Measurements from ENCODE around the gene PEX6. TPM values are rescaled to one million over a fixed set of nuclear protein-coding genes. Genes with fewer than 3 reads are reported as not detected.
"Not testable (repeated sequence)": the region's sequence is repeated elsewhere in the genome, so short reads cannot be mapped to it uniquely, and the experiment has no call there.

PEX6 gene
- total RNA-seq, 1 donor from 2014 or later = 24.0 TPM

DNA sequence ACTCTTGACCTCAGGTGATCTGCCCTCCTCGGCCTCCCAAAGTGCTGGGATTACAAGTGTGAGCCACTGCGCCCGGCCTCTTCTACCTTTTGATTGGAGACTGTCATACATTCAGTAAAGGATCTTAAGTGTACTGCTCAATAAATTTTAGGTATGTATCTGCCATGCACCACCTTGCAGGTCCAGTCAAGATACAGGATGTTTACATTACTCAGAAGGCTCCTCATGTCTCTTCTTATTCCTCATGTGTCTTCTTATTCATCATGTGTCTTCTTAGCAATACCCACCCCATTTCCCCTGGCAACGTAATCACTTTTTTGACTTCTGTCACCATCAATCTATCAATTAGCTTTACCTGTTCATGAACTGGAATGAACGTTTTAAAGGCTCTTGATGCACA, 26.9 kb upstream of the PEX6 start:
- intact Hi-C loops (cut with micrococcal nuclease) = no loop called here

- intact Hi-C loops (cut with micrococcal nuclease) = no loop called here
Observed at GRCh38 chr6:43001843-43002242, 22.9 kb upstream of the PEX6 start.

DNA sequence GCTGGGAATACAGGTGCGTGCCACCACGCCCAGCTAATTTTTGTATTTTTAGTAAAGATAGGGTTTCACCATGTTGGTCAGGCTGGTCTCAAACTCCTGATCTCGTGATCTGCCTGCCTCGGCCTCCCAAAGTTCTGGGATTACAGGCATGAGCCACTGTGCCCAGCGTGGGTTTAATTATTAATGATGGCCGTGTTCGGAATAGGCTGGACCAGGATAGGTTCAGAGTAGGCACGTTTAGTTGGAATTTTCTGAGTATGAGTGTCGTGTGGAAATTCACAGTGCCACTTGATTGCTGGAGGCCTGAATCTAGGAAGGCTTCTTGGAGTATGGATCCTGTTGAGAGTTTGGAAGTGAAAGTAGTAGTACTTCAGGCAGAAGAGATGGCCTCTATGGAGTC, 19.2 kb upstream of the PEX6 start:
- intact Hi-C loops (cut with micrococcal nuclease) = not testable (repeated sequence)

GRCh38 chr6:42996513-42996912, 17.5 kb upstream of the PEX6 start:
- intact Hi-C loops (cut with micrococcal nuclease) = no loop called here

GRCh38 chr6:42993445-42993844, 14.5 kb upstream of the PEX6 start:
- intact Hi-C loops (cut with micrococcal nuclease) = no loop called here

DNA sequence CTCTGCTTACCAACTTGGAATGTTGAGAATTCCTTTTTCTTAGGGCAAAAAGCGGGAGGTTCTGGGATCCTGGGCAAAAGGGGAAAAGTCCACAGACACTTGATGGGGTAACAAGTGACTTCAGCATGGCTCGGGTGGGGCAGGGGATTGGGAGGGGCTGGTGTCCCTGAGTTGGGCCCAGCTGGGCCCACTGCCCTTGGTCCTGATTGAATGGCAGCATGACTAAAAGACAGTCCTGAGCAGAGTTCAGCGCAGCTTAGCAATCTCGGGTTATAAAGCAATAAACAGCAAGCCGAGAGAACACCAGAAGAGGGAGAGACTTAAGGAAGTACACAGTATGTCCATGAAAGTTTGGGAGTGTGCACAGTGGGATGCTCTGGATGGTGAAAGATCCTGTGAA, 10.9 kb upstream of the PEX6 start:
- intact Hi-C loops (cut with micrococcal nuclease) = no loop called here

DNA sequence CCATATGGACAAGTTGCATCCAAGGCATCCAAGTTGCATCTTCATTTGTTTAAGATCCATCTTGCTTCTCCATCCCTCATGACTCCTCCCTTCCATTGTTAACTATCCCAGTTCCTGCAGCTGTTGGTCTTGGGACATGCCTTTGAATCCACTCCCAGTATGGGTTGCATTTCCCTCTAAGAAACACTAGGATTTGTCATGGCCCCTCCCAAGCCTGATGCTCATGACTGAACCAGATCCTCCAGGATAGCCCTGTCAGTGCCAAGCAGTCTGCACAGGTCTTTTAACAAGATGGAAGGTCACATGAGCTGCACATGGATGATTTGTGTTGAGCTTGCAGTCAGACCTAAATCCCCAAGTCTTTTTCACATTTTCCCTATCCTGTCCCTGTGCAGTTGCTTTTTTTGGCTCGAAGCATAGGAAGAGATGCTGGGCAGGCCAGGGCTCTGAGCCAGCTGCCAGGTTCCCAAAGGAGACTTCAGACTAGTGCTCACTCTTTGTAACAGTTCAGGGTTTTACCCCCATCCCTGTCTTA, 9.6 kb upstream of the PEX6 start:
- intact Hi-C loops (cut with micrococcal nuclease) = no loop called here

GRCh38 chr6:42987533-42988451, 8.8 kb upstream of the PEX6 start:
- intact Hi-C loops (cut with micrococcal nuclease) = no loop called here

- intact Hi-C loops (cut with micrococcal nuclease) = loop anchor here (1.0 to 5.0 kb wide), 12 partner anchors 29 to 532 kb away; partner anchors contain the start of genes ABCC10, CNPY3, CUL7 and KLC4
Observed at GRCh38 chr6:42984924-42985475, 6.0 kb upstream of the PEX6 start.

- intact Hi-C loops (cut with micrococcal nuclease) = loop anchor here (1.0 to 5.0 kb wide), 12 partner anchors 30 to 533 kb away; partner anchors contain the start of genes ABCC10, CNPY3, CUL7 and KLC4
Observed at GRCh38 chr6:42984001-42984923, 5.3 kb upstream of the PEX6 start, which contains the start of gene PPP2R5D. Gene PPP2R5D (plus strand): TSS chr6:42984570. CDS start chr6:42984678, 108 bp downstream.

DNA sequence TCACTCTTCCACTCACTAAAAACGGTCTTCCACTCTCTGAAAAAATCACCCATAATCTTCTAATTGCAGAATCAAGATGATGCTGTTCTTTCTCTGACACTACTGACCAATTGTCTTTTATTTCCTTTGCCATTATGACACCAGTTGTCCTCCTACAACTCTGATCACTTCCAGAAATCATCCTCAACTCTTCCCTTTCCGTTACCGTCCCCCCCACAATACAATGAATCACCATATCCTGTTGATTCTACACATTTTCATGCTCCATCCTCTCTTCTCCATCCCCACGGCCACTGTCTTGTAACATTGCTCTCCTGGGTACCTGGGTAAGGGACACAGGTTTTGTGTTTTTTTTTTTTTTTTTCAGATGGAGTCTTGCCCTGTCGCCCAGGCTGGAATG, 2.9 kb upstream of the PEX6 start:
- intact Hi-C loops (cut with micrococcal nuclease) = loop anchor here (5.0 kb wide), 1 partner anchor 420 kb away; the partner anchor contains the start of gene UBR2

DNA sequence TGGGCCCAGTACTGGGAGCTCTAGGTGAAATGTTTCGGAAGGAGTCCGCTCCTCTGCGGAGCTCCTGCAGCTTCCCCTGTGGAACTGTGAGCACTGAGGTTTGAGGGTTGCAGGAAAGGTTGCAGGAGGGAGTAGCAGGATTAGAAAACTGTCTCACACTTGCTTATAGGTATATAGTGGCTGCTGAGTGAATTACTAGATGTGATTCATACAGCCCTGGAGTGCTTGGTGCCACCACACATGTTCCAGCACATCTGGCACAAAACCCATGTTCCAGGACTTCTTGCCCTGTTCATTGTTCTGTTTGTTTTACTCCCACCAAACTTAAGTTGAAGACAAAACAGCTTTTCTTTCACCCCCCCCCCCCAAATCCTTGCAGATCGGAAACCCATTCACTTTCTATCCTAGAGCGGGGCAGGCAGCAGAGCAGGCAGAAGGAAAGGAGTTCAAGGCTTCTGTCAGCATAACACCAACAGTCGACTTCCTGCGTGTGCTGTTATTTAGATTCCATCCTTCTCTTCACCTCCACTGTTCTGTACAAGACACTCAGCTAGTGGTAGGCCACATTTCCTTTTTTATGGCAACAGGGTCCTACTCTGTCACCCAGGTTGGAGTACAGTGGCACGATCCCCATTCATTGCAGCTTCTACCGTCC, 669 bp upstream of the PEX6 start:
- intact Hi-C loops (cut with micrococcal nuclease) = loop anchor here (1.0 to 5.0 kb wide), 11 partner anchors 35 to 592 kb away; partner anchors contain the start of genes BICRAL, CNPY3, CUL7 and DNPH1

DNA sequence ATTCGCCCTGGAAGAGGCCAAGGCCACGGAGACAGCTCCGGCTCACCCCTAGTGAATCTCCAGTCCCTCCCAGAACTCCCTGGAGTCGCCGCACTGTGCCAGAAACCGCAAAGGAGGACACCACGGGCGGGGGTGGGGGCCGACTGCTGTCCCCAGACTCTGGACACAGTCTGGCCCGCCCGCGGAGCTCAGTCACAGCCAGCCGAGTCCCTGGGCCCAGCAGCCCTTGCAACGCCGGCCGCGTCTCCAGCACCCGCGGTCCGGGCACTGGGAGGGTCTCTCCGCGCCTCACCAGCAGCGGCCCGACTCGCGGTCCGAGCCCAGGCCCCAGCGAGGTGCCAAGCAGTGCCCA, 518 bp downstream of the PEX6 start:
- intact Hi-C loops (cut with micrococcal nuclease) = loop anchor here (2.0 to 5.0 kb wide), 3 partner anchors 196 to 389 kb away; partner anchors contain the start of genes BICRAL, DNPH1 and ZNF318

GRCh38 chr6:42974919-42975505, 4.0 kb downstream of the PEX6 start:
- intact Hi-C loops (cut with micrococcal nuclease) = loop anchor here (5.0 kb wide), 2 partner anchors 193 to 392 kb away; partner anchors contain the start of genes BICRAL and ZNF318

GRCh38 chr6:42973926-42974325, 5.1 kb downstream of the PEX6 start:
- intact Hi-C loops (cut with micrococcal nuclease) = no loop called here

GRCh38 chr6:42971746-42972327, 7.1 kb downstream of the PEX6 start:
- intact Hi-C loops (cut with micrococcal nuclease) = no loop called here

- intact Hi-C loops (cut with micrococcal nuclease) = no loop called here
Observed at GRCh38 chr6:42970871-42971612, 7.9 kb downstream of the PEX6 start.

- intact Hi-C loops (cut with micrococcal nuclease) = no loop called here
Observed at GRCh38 chr6:42969934-42970333, 9.0 kb downstream of the PEX6 start.

DNA sequence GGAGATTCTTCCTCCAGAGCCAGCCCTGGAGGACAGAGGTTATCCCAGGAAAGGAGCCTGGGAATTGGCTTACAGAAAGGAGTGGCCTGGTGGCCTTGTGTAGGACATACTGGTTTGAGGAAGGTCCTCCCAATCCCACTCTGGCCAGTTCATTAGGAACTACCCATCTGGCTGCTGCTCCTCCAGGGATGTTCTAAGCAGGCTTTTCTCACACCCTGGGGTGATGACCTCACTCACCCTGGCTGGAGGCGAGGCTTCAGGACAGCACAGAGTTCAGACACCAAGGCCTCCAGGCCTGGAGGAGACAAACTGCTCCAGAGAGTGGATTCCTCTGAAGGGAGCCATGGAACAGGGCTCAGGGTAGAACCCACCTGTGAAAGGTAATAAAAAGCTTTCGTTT, 9.6 kb downstream of the PEX6 start:
- intact Hi-C loops (cut with micrococcal nuclease) = no loop called here

Data from T-helper 1 cell treated with Interleukin-12 subunit alpha and Interleukin-12 subunit beta and Interleukin-4 antibody, amounts not matched to agents 30 ng/mL and 1 ng/mL, for 36 hours (primary cell).